Gastroesophageal sphincter (tissue), 4 donors: ENCODE results near the gene CTSW. TPM values are rescaled to one million over a fixed set of nuclear protein-coding genes. Genes with fewer than 3 reads are reported as not detected.
A peak's percentile ranks its signal among the peaks of the same experiment; 100 is the strongest.

Experiments
- ATAC-seq: fragments of 150-250 bp; one replicate; pipeline ENCODE4 v1.9.1; 2016; ENCODE audit warnings: mild to moderate bottlenecking, moderate library complexity
- H3K27ac ChIP-seq, 4 donors: fragments of 200-600 bp; sonication (generic) in 3 of 4; 1 replicate in 3 of 4; 2 replicates in 1 of 4; pipeline ENCODE4 v1.5.1; 2016 to 2019
- H3K27me3 ChIP-seq: fragments of 200-600 bp; sonication (generic); one replicate; pipeline ENCODE4 v1.5.1; 2019
- H3K36me3 ChIP-seq, 2 donors: fragments of 200-600 bp; sonication (generic); one replicate each; pipeline ENCODE4 v1.5.1; 2019; ENCODE audit warnings: control low read depth in 1 of 2
- H3K4me1 ChIP-seq, 3 donors: fragments of 200-600 bp; sonication (generic); 1 replicate in 2 of 3; 2 replicates in 1 of 3; pipeline ENCODE4 v1.5.1; 2016 to 2019; ENCODE audit warnings: control low read depth in 2 of 3
- H3K4me3 ChIP-seq, 2 donors: fragments of 200-600 bp; sonication (generic); one replicate each; pipeline ENCODE4 v1.5.1; 2019; ENCODE audit warnings: mild to moderate bottlenecking in 1 of 2, moderate library complexity in 1 of 2
- H3K9me3 ChIP-seq, 3 donors: fragments of 200-600 bp; sonication (generic); one replicate each; pipeline ENCODE4 v1.5.1; 2017 to 2019; ENCODE audit warnings: control low read depth in 2 of 3
- CTCF ChIP-seq, 4 experiments: fragments of 200-600 bp in 2 of 4; fragments of 450-650 bp in 2 of 4; sonication (generic) in 1 of 4; IDR thresholded peaks; one replicate each; pipeline ENCODE4 v1.5.1; 2017 to 2019; ENCODE audit warnings: antibody characterized with exemption in 4 of 4, mild to moderate bottlenecking in 2 of 4, moderate library complexity in 2 of 4
- EP300 ChIP-seq: sonication (generic); formaldehyde crosslinking; IDR thresholded peaks from one replicate; pipeline ENCODE4 v1.6.1; 2017; ENCODE audit warnings: antibody characterized with exemption, mild to moderate bottlenecking
- POLR2A ChIP-seq, 2 donors: fragments of 450-650 bp; IDR thresholded peaks; one replicate each; pipeline ENCODE4 v1.6.1; 2017; ENCODE audit warnings: antibody characterized with exemption in 2 of 2, mild to moderate bottlenecking in 2 of 2, moderate library complexity in 1 of 2
- POLR2AphosphoS5 ChIP-seq: sonication (generic); formaldehyde crosslinking; IDR thresholded peaks from one replicate; pipeline ENCODE4 v1.6.1; 2017; ENCODE audit warnings: antibody characterized with exemption
- WGBS, 2 donors: methylation state at CpG; one replicate each; pipeline ENCODE4 v1.1.5; 2018; ENCODE audit warnings: low coverage in 1 of 2; 5-methylcytosine and 5-hydroxymethylcytosine counted together
- total RNA-seq, 4 donors: library from RNA; depleted of rRNA; stranded (reverse); fragments of >200 nt; gene quantifications; one replicate each; pipeline ENCODE4 v1.1.0, GENCODE V29; 2016

The CTSW gene
- total RNA-seq, 4 donors from 2014 or later, result 0.52 to 3.6 (median 0.94) TPM; not detected in 1

DNA sequence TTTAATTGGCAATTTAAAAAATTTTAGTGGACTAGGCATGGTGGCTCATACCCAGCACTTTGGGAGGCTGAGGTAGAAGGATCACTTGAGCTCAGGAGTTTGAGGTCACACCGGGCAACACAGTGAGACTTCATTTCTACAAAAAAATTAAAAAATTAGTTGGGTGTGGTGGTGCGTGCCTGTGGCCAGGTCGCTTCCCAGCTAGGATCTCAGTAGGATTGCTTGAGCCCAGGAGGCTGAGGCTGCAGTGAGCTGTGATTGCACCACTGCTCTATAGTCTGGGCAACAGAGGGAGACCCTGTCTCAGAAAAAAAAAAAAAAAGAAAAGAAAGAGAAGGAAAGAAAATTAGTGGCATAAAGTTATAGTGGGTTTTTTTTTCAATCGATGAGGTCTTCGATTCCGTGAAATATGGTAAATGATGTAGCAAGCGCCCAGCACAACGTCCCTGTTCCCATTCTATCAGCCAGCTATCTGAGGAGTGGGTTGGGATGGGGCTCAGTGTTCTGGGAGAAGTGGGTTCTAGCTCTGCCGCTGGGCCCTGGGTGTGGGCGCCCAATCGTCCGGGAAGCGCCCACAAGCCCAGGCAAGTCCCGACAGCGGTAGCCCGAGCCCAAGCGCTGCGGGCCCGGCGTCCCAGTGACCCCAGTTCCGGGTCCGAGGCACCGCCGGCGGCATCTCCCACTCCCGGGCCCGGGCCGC lies 19.2 kb downstream of the CTSW start:
- Histone ChIP-seq H3K4me1 (peaks cover 0 to 27% (median 7%) of the 10 kb centered on the region in 3 donors), H3K27me3 (peaks cover 13% of the 10 kb centered on the region), H3K9me3 (no peaks in the 10 kb centered on the region), H3K27ac (peak overlapping the region in 2 of 4 donors; percentile 65 to 78), H3K4me3 (peak overlapping the region; percentile 43 to 69), H3K36me3 (no peaks in the 10 kb centered on the region)
- WGBS, 2 donors, result 77 to 80% methylated on average over 5 to 8 of the region's 28 CpGs
- ATAC-seq, result no peak
- TF ChIP-seq POLR2AphosphoS5 (no peak), POLR2A (IDR thresholded peaks at IDR 0.05) (no peak), CTCF (IDR thresholded peaks at IDR 0.05) (no peak), EP300 (no peak)

- Histone ChIP-seq H3K9me3 (no peaks in the 10 kb centered on the region), H3K4me3 (peak overlapping the region; percentile 43 to 69), H3K4me1 (peaks cover 0 to 21% (median 7%) of the 10 kb centered on the region in 3 donors), H3K36me3 (no peaks in the 10 kb centered on the region), H3K27ac (peak overlapping the region in 3 of 4 donors; percentile 65 to 78 (median 70)), H3K27me3 (peaks cover 13% of the 10 kb centered on the region)
- ATAC-seq, result peak; percentile 64
- peak; percentile 60 for TF ChIP-seq POLR2AphosphoS5
- no peak for TF ChIP-seq POLR2A (IDR thresholded peaks at IDR 0.05)
- TF ChIP-seq CTCF (IDR thresholded peaks at IDR 0.05), result no peak
- 0% methylated on average over 3 of the region's 78 CpGs; no CpG with 5 or more reads in 1 of the 2 donors for WGBS, 2 donors
These were observed 19.9 kb downstream of the CTSW start for GRCh38 chr11:65899356-65900124.

GRCh38 chr11:65900125-65900898 lies 20.7 kb downstream of the CTSW start, which contains the start of gene FOSL1:
FOSL1 (minus strand) TSS chr11:65900388; CDS start chr11:65900339, 49 bp downstream.
- peak within 1 kb of the TSS in 3 of 4 donors; percentile 65 to 78 (median 70) for H3K27ac ChIP-seq
- H3K36me3 ChIP-seq, result no peaks in the 10 kb centered on the region
- no peaks in the 10 kb centered on the region for H3K9me3 ChIP-seq
- H3K4me3 ChIP-seq, result peak within 1 kb of the TSS; percentile 43 to 69
- H3K4me1 ChIP-seq, result peaks cover 0 to 21% (median 7%) of the 10 kb centered on the region in 3 donors
- H3K27me3 ChIP-seq, result peaks cover 13% of the 10 kb centered on the region
- 0 to 21% methylated on average over 1 to 6 of the region's 80 CpGs for WGBS, 2 donors
- ATAC-seq, result peak; percentile 92
- TF ChIP-seq CTCF (IDR thresholded peaks at IDR 0.05) (no peak), EP300 (no peak), POLR2AphosphoS5 (peak; percentile 84), POLR2A (IDR thresholded peaks at IDR 0.05) (peak; percentile 50 to 84)

- Histone ChIP-seq H3K4me3 (peak overlapping the region in 1 of 2 donors; percentile 69), H3K36me3 (no peaks in the 10 kb centered on the region), H3K27me3 (peaks cover 13% of the 10 kb centered on the region), H3K9me3 (no peaks in the 10 kb centered on the region), H3K4me1 (peaks cover 0 to 21% (median 7%) of the 10 kb centered on the region in 3 donors), H3K27ac (peak overlapping the region in 3 of 4 donors; percentile 65 to 78 (median 70))
- TF ChIP-seq POLR2AphosphoS5 (no peak), POLR2A (IDR thresholded peaks at IDR 0.05) (no peak), CTCF (IDR thresholded peaks at IDR 0.05) (no peak), EP300 (no peak)
- no peak for ATAC-seq
- WGBS, 2 donors, result 45 to 74% methylated on average over 2 to 9 of the region's 11 CpGs
These were observed 21.2 kb downstream of the CTSW start for GRCh38 chr11:65900899-65901180.
